Mucosa of rectum (tissue), 2 donors: ENCODE results near the gene ZNHIT3.

Experiments used
- H3K27ac ChIP-seq, 2 donors: one replicate each; pipeline ENCODE4 v1.7.0; 2013; ENCODE audit warnings: inconsistent platforms in 2 of 2, low read depth in 2 of 2, low read length in 2 of 2
- H3K27me3 ChIP-seq, 2 donors: one replicate each; pipeline ENCODE4 v1.7.0; 2013; ENCODE audit warnings: low read length in 2 of 2; ENCODE audit not compliant: control insufficient read depth in 2 of 2, insufficient read depth in 2 of 2
- H3K36me3 ChIP-seq, 2 donors: one replicate each; pipeline ENCODE4 v1.7.0; 2013; ENCODE audit warnings: low read length in 2 of 2; ENCODE audit not compliant: control insufficient read depth in 2 of 2, insufficient read depth in 2 of 2
- H3K4me1 ChIP-seq, 2 donors: one replicate each; pipeline ENCODE4 v1.7.0; 2013; ENCODE audit warnings: low read length in 2 of 2, mild to moderate bottlenecking in 1 of 2; ENCODE audit not compliant: control insufficient read depth in 2 of 2, insufficient read depth in 2 of 2
- H3K4me3 ChIP-seq, 2 donors: one replicate each; pipeline ENCODE4 v1.7.0; 2013; ENCODE audit warnings: low read length in 2 of 2
- H3K9ac ChIP-seq, 2 donors: one replicate each; pipeline ENCODE4 v1.7.0; 2013; ENCODE audit warnings: low read length in 2 of 2, low read depth in 1 of 2, mild to moderate bottlenecking in 1 of 2
- H3K9me3 ChIP-seq, 2 donors: one replicate each; pipeline ENCODE4 v1.7.0; 2013; ENCODE audit warnings: low read length in 2 of 2; ENCODE audit not compliant: control insufficient read depth in 2 of 2
- donor health status: healthy.
- donor health status: Normal muscosa, but diverticular disease.

Gene ZNHIT3

GRCh38 chr17:36463916-36464764 lies 22.3 kb upstream of the ZNHIT3 start:
- no peak overlapping the region for H3K4me3 ChIP-seq
- no peak overlapping the region for H3K27ac ChIP-seq
- H3K9me3 ChIP-seq, result no peaks in the 10 kb centered on the region
- H3K9ac ChIP-seq, result no peak overlapping the region
- H3K36me3 ChIP-seq, result no peaks in the 10 kb centered on the region
- H3K27me3 ChIP-seq, result peaks cover 3 to 15% of the 10 kb centered on the region in 2 donors
- H3K4me1 ChIP-seq, result no peaks in the 10 kb centered on the region

GRCh38 chr17:36464765-36465088 lies 21.8 kb upstream of the ZNHIT3 start:
- Histone ChIP-seq H3K27me3 (peaks cover 3 to 18% of the 10 kb centered on the region in 2 donors), H3K4me3 (no peak overlapping the region), H3K36me3 (no peaks in the 10 kb centered on the region), H3K9ac (no peak overlapping the region), H3K27ac (no peak overlapping the region), H3K9me3 (no peaks in the 10 kb centered on the region), H3K4me1 (no peaks in the 10 kb centered on the region)

GRCh38 chr17:36468903-36469635 lies 17.4 kb upstream of the ZNHIT3 start:
- Histone ChIP-seq H3K4me3 (no peak overlapping the region), H3K4me1 (no peaks in the 10 kb centered on the region), H3K27ac (no peak overlapping the region), H3K36me3 (no peaks in the 10 kb centered on the region), H3K9ac (no peak overlapping the region), H3K9me3 (no peaks in the 10 kb centered on the region), H3K27me3 (peaks cover 3 to 13% of the 10 kb centered on the region in 2 donors)

GRCh38 chr17:36469733-36470132 lies 16.7 kb upstream of the ZNHIT3 start:
- H3K4me1 ChIP-seq, result no peaks in the 10 kb centered on the region
- no peak overlapping the region for H3K27ac ChIP-seq
- peaks cover 3 to 13% of the 10 kb centered on the region in 2 donors for H3K27me3 ChIP-seq
- no peak overlapping the region for H3K4me3 ChIP-seq
- H3K9ac ChIP-seq, result no peak overlapping the region
- H3K9me3 ChIP-seq, result no peaks in the 10 kb centered on the region
- no peaks in the 10 kb centered on the region for H3K36me3 ChIP-seq

GRCh38 chr17:36470499-36470898 lies 16.0 kb upstream of the ZNHIT3 start:
- H3K9me3 ChIP-seq, result no peaks in the 10 kb centered on the region
- H3K9ac ChIP-seq, result no peak overlapping the region
- no peak overlapping the region for H3K27ac ChIP-seq
- no peaks in the 10 kb centered on the region for H3K36me3 ChIP-seq
- H3K4me1 ChIP-seq, result no peaks in the 10 kb centered on the region
- no peak overlapping the region for H3K4me3 ChIP-seq
- H3K27me3 ChIP-seq, result peaks cover 3 to 8% of the 10 kb centered on the region in 2 donors

GRCh38 chr17:36474571-36474970 lies 11.9 kb upstream of the ZNHIT3 start:
- H3K9ac ChIP-seq, result no peak overlapping the region
- H3K9me3 ChIP-seq, result no peaks in the 10 kb centered on the region
- H3K27ac ChIP-seq, result no peak overlapping the region

GRCh38 chr17:36475346-36475970 lies 11.0 kb upstream of the ZNHIT3 start:
- Histone ChIP-seq H3K9ac (no peak overlapping the region), H3K4me1 (no peaks in the 10 kb centered on the region), H3K4me3 (no peak overlapping the region), H3K27ac (no peak overlapping the region), H3K27me3 (peaks cover 3% of the 10 kb centered on the region in 2 donors), H3K36me3 (no peaks in the 10 kb centered on the region), H3K9me3 (no peaks in the 10 kb centered on the region)

More at GRCh38 chr17:36474571-36474970, 11.9 kb upstream of the ZNHIT3 start:
- H3K36me3 ChIP-seq, result no peaks in the 10 kb centered on the region
- peaks cover 3 to 5% of the 10 kb centered on the region in 2 donors for H3K27me3 ChIP-seq
- H3K4me3 ChIP-seq, result no peak overlapping the region
- no peaks in the 10 kb centered on the region for H3K4me1 ChIP-seq

- Histone ChIP-seq H3K36me3 (no peaks in the 10 kb centered on the region), H3K9me3 (no peaks in the 10 kb centered on the region), H3K27ac (no peak overlapping the region), H3K9ac (no peak overlapping the region), H3K27me3 (peaks cover 4 to 5% of the 10 kb centered on the region in 2 donors), H3K4me3 (no peak overlapping the region), H3K4me1 (peaks cover 15 to 16% of the 10 kb centered on the region in 2 donors)
Observed at GRCh38 chr17:36481829-36482228, 4.7 kb upstream of the ZNHIT3 start.

GRCh38 chr17:36482611-36483504 lies 3.6 kb upstream of the ZNHIT3 start:
- no peak overlapping the region for H3K27ac ChIP-seq
- H3K4me1 ChIP-seq, result peaks cover 18 to 19% of the 10 kb centered on the region in 2 donors
- H3K9ac ChIP-seq, result peak overlapping the region; percentile 37 to 38
- H3K36me3 ChIP-seq, result no peaks in the 10 kb centered on the region
- H3K9me3 ChIP-seq, result no peaks in the 10 kb centered on the region
- H3K27me3 ChIP-seq, result peaks cover 4 to 5% of the 10 kb centered on the region in 2 donors
- H3K4me3 ChIP-seq, result peak overlapping the region; percentile 51 to 58
